Sciatic nerve (tissue), 2 donors: ENCODE results near the gene ALG10. TPM values are rescaled to one million over a fixed set of nuclear protein-coding genes. Genes with fewer than 3 reads are reported as not detected.
A peak's percentile ranks its signal among the peaks of the same experiment; 100 is the strongest.
"Not testable (repeated sequence)": the region's sequence is repeated elsewhere in the genome, so short reads cannot be mapped to it uniquely, and the experiment has no call there.

ENCODE experiments used
- ATAC-seq: fragments of 200-7000 bp; cut with Tn5 transposase; one replicate; pipeline ENCODE4 v1.9.1; 2020; ENCODE audit warnings: mild to moderate bottlenecking, moderate library complexity
- DNase-seq: peaks from one replicate; pipeline ENCODE4 v3.0.0-alpha.2; 2020; ENCODE audit warnings: low spot score
- intact Hi-C: fragments of 100-400 bp; cut with DNase I; formaldehyde crosslinking; loops from one replicate; pipeline ENCODE4 v1.14.2; 2022
- total RNA-seq: library from RNA; stranded (reverse); fragmentation: NEBNext Ultra II Directional; extraction: Animal tissue kit (Norgen Biotek cat#: 25700); gene quantifications from one replicate; pipeline ENCODE4 v1.2.1, GENCODE V29; 2021
- donor health status: DM: no; HTN: no; CAD: no.
- donor health status: DM: no; HTN: no; CAD: no.

The ALG10 gene
- total RNA-seq = 10.8 TPM

- ATAC-seq (peak; percentile 100), DNase-seq (peak; percentile 97)
- intact Hi-C loops = no loop called here
Measured at GRCh38 chr12:34022079-34022830, at the start of gene ALG10. Gene ALG10 (plus strand): TSS chr12:34022496. CDS start chr12:34022600, 104 bp downstream.

- intact Hi-C loops, DNase-seq, ATAC-seq: not testable (repeated sequence)
Measured at GRCh38 chr12:33972884-33973283, 49.4 kb upstream of the ALG10 start.

- intact Hi-C loops = no loop called here
- no peak for DNase-seq
- no peak for ATAC-seq
Measured at GRCh38 chr12:33977887-33978286, 44.4 kb upstream of the ALG10 start.

- DNase-seq = no peak
Measured at GRCh38 chr12:33988197-33988805, 34.0 kb upstream of the ALG10 start.

GRCh38 chr12:33988913-33989312, 33.4 kb upstream of the ALG10 start:
- intact Hi-C loops = no loop called here
- DNase-seq (no peak), ATAC-seq (no peak)

More at GRCh38 chr12:33988197-33988805, 34.0 kb upstream of the ALG10 start:
- ATAC-seq = no peak
- intact Hi-C loops = no loop called here

GRCh38 chr12:33994857-33995808, 27.2 kb upstream of the ALG10 start:
- intact Hi-C loops = no loop called here
- no peak for DNase-seq
- no peak for ATAC-seq

GRCh38 chr12:34008835-34009234, 13.5 kb upstream of the ALG10 start:
- intact Hi-C loops, ATAC-seq, DNase-seq: not testable (repeated sequence)

GRCh38 chr12:34016361-34016760, 5.9 kb upstream of the ALG10 start:
- no peak for ATAC-seq
- intact Hi-C loops = no loop called here
- DNase-seq = no peak

GRCh38 chr12:34021071-34021470, 1.2 kb upstream of the ALG10 start:
- DNase-seq (no peak), ATAC-seq (no peak)
- intact Hi-C loops = no loop called here

GRCh38 chr12:34027661-34028060, 5.4 kb downstream of the ALG10 start:
- ATAC-seq, intact Hi-C loops, DNase-seq: not testable (repeated sequence)

GRCh38 chr12:34030591-34030990, 8.3 kb downstream of the ALG10 start:
- ATAC-seq (no peak), DNase-seq (no peak)
- intact Hi-C loops = no loop called here

- no peak for ATAC-seq
- intact Hi-C loops = no loop called here
Measured at GRCh38 chr12:34033628-34034296, 11.5 kb downstream of the ALG10 start.

GRCh38 chr12:34038357-34038756, 16.1 kb downstream of the ALG10 start:
- intact Hi-C loops, ATAC-seq: not testable (repeated sequence)

More at GRCh38 chr12:34033628-34034296, 11.5 kb downstream of the ALG10 start:
- no peak for DNase-seq

GRCh38 chr12:34046570-34046969, 24.3 kb downstream of the ALG10 start:
- no peak for DNase-seq
- intact Hi-C loops = no loop called here
- no peak for ATAC-seq

More at GRCh38 chr12:34038357-34038756, 16.1 kb downstream of the ALG10 start:
- not testable (repeated sequence) for DNase-seq

GRCh38 chr12:34047855-34048254, 25.6 kb downstream of the ALG10 start:
- DNase-seq, ATAC-seq, intact Hi-C loops: not testable (repeated sequence)

- ATAC-seq (no peak), DNase-seq (no peak)
- intact Hi-C loops = no loop called here
Measured at GRCh38 chr12:34048714-34049113, 26.4 kb downstream of the ALG10 start.

- ATAC-seq (no peak), DNase-seq (no peak)
- intact Hi-C loops = no loop called here
Measured at GRCh38 chr12:34051486-34051885, 29.2 kb downstream of the ALG10 start.

GRCh38 chr12:34054938-34055337, 32.6 kb downstream of the ALG10 start:
- intact Hi-C loops = no loop called here
- DNase-seq = no peak
- ATAC-seq = no peak
